ENCODE data around the gene PSME1. TPM values are rescaled to one million over a fixed set of nuclear protein-coding genes. Genes with fewer than 3 reads are reported as not detected.

PSME1 gene
- total and polyA plus RNA-seq, 2 of the 13 experiments (the other 11 are each of a cell fraction or from before 2014, with no cell fraction given), result 159 to 608 TPM

DNA sequence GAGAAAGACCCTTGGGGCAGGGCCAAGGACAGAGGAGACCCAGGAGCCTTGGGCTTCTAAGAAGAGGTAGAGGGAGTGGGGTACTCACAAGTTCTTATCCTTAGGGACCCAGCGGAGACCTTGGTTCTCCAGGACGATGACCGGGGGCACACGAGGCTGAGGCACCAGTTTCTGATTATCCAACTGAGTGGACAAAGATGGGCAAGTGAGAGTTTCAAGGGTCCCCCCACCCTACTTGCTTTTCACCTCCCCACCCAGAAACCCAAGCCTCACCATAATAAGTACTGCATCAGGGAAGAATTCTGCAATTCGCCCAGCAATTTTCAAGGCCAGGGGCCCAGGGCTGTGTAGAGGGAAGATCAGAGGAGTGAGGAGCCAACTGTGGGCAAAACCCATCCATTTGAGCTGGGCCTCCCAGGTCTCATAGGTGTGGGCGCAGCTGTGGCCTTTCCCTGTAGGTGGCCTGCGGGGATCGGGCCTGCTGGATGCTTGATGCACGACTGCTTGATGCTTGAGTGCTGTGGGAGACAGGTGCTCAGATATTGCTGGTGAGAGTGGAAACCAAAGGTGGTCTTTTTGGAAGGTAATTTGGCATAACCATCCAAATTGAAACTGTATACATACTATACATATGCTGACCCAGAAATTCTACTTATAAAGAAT is 3.4 kb downstream of the PSME1 start (continued):
- no peak for TF ChIP-seq HMG20A (CRISPR knock-in tag; IDR thresholded peaks at IDR 0.05; ENCODE audit: borderline replicate concordance)
- TF ChIP-seq KDM2A (CRISPR knock-in tag; IDR thresholded peaks at IDR 0.05; ENCODE audit: borderline replicate concordance, low read depth), result peak; percentile 55; the same call in 1 of the 2 replicates
- peak; percentile 25; the same call in 1 of the 2 replicates for TF ChIP-seq POLR2G (IDR thresholded peaks at IDR 0.05; ENCODE audit: low read depth, low read length)
- no peak for TF ChIP-seq ZFP82 (CRISPR knock-in tag; IDR thresholded peaks at IDR 0.05; ENCODE audit: borderline replicate concordance)
- TF ChIP-seq, protein P1, sequence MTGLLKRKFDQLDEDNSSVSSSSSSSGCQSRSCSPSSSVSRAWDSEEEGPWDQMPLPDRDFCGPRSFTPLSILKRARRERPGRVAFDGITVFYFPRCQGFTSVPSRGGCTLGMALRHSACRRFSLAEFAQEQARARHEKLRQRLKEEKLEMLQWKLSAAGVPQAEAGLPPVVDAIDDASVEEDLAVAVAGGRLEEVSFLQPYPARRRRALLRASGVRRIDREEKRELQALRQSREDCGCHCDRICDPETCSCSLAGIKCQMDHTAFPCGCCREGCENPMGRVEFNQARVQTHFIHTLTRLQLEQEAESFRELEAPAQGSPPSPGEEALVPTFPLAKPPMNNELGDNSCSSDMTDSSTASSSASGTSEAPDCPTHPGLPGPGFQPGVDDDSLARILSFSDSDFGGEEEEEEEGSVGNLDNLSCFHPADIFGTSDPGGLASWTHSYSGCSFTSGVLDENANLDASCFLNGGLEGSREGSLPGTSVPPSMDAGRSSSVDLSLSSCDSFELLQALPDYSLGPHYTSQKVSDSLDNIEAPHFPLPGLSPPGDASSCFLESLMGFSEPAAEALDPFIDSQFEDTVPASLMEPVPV (CRISPR knock-in tag; IDR thresholded peaks at IDR 0.05), result no peak
- no peak for TF ChIP-seq NFATC3 (CRISPR knock-in tag; IDR thresholded peaks at IDR 0.05)
- TF ChIP-seq ZNF253 (CRISPR knock-in tag; IDR thresholded peaks at IDR 0.05; ENCODE audit: borderline replicate concordance), result no peak
- TF ChIP-seq ZNF552 (CRISPR knock-in tag; IDR thresholded peaks at IDR 0.05; ENCODE audit: borderline replicate concordance), result no peak
- TF ChIP-seq ONECUT2 (CRISPR knock-in tag; IDR thresholded peaks at IDR 0.05), result no peak
- peak; percentile 24; the same call in 1 of the 2 replicates for TF ChIP-seq SIX4 (CRISPR knock-in tag; IDR thresholded peaks at IDR 0.05)
- TF ChIP-seq ZNF383 (CRISPR knock-in tag; IDR thresholded peaks at IDR 0.05; ENCODE audit: borderline replicate concordance), result no peak
- TF ChIP-seq ZGPAT (CRISPR knock-in tag; IDR thresholded peaks at IDR 0.05), result no peak
- TF ChIP-seq ZFY (CRISPR knock-in tag; IDR thresholded peaks at IDR 0.05), result peak; percentile 76
- TF ChIP-seq SIN3A (IDR thresholded peaks at IDR 0.05; ENCODE audit: borderline replicate concordance, low read depth, low read length), result peak; percentile 42; the same call in 1 of the 2 replicates
- TF ChIP-seq ZNF556 (CRISPR knock-in tag; IDR thresholded peaks at IDR 0.05; ENCODE audit: borderline replicate concordance), result 0 out of 2 replicates have a peak, but pooled peaks have one; percentile 25
- no peak for TF ChIP-seq RBM39 (IDR thresholded peaks at IDR 0.05; ENCODE audit: low read depth, low read length, poor library complexity, severe bottlenecking)
- TF ChIP-seq ZNF816 (CRISPR knock-in tag; IDR thresholded peaks at IDR 0.05; ENCODE audit: borderline replicate concordance), result no peak
- TF ChIP-seq KMT2B (CRISPR knock-in tag; IDR thresholded peaks at IDR 0.05), result no peak
- no peak for TF ChIP-seq SNRNP70 (IDR thresholded peaks at IDR 0.05; ENCODE audit: low read depth, low read length)
- TF ChIP-seq, protein P2, sequence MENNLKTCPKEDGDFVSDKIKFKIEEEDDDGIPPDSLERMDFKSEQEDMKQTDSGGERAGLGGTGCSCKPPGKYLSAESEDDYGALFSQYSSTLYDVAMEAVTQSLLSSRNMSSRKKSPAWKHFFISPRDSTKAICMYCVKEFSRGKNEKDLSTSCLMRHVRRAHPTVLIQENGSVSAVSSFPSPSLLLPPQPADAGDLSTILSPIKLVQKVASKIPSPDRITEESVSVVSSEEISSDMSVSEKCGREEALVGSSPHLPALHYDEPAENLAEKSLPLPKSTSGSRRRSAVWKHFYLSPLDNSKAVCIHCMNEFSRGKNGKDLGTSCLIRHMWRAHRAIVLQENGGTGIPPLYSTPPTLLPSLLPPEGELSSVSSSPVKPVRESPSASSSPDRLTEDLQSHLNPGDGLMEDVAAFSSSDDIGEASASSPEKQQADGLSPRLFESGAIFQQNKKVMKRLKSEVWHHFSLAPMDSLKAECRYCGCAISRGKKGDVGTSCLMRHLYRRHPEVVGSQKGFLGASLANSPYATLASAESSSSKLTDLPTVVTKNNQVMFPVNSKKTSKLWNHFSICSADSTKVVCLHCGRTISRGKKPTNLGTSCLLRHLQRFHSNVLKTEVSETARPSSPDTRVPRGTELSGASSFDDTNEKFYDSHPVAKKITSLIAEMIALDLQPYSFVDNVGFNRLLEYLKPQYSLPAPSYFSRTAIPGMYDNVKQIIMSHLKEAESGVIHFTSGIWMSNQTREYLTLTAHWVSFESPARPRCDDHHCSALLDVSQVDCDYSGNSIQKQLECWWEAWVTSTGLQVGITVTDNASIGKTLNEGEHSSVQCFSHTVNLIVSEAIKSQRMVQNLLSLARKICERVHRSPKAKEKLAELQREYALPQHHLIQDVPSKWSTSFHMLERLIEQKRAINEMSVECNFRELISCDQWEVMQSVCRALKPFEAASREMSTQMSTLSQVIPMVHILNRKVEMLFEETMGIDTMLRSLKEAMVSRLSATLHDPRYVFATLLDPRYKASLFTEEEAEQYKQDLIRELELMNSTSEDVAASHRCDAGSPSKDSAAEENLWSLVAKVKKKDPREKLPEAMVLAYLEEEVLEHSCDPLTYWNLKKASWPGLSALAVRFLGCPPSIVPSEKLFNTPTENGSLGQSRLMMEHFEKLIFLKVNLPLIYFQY (CRISPR knock-in tag; IDR thresholded peaks at IDR 0.05; ENCODE audit: borderline replicate concordance), result no peak
- peak; percentile 42; the same call in 1 of the 2 replicates for TF ChIP-seq SPEN (CRISPR knock-in tag; IDR thresholded peaks at IDR 0.05; ENCODE audit: low read depth)
- TF ChIP-seq EZH2 (conservative IDR thresholded peaks at IDR 0.05; ENCODE audit: low read depth, low read length), result no peak
- TF ChIP-seq SP1 (IDR thresholded peaks at IDR 0.05), result no peak
- no peak for TF ChIP-seq SP1 (CRISPR knock-in tag; IDR thresholded peaks at IDR 0.05)
- peak; percentile 8; the same call in 1 of the 2 replicates for TF ChIP-seq NFE2L2 (IDR thresholded peaks at IDR 0.05; ENCODE audit: low read length)

Data from HepG2 (cell line).